DOHH2 (cell line): ENCODE data around the gene GNLY.

ENCODE experiments used
- H3F3A ChIP-seq: fragments of 200-600 bp; sonication (generic), shearing (Covaris generic); 2 replicates; pipeline ENCODE4 v1.6.0; 2016; ENCODE audit warnings: antibody characterized with exemption, mild to moderate bottlenecking; ENCODE audit not compliant: control insufficient read depth, insufficient read depth
- H3K27ac ChIP-seq: fragments of 200-600 bp; sonication (generic); 2 replicates; pipeline ENCODE4 v1.5.1; 2014; ENCODE audit warnings: low read depth, mild to moderate bottlenecking, low read length, moderate library complexity
- H3K27me3 ChIP-seq: fragments of 200-600 bp; sonication (generic); 2 replicates; pipeline ENCODE4 v1.6.1; 2014; ENCODE audit warnings: mild to moderate bottlenecking, low read length, mixed read lengths; ENCODE audit not compliant: control insufficient read depth
- H3K36me3 ChIP-seq: fragments of 200-600 bp; sonication (generic); 2 replicates; pipeline ENCODE4 v1.6.1; 2014; ENCODE audit warnings: mild to moderate bottlenecking, low read length, moderate library complexity, mixed read lengths; ENCODE audit not compliant: control insufficient read depth
- H3K4me1 ChIP-seq: fragments of 200-600 bp; sonication (generic); 2 replicates; pipeline ENCODE4 v1.6.1; 2014; ENCODE audit warnings: mild to moderate bottlenecking, low read length, mixed read lengths; ENCODE audit not compliant: control insufficient read depth
- H3K4me2 ChIP-seq: fragments of 200-600 bp; sonication (generic); 2 replicates; pipeline ENCODE4 v1.6.0; 2014; ENCODE audit warnings: mild to moderate bottlenecking, low read length, moderate library complexity
- H3K4me3 ChIP-seq: fragments of 200-600 bp; sonication (generic); 2 replicates; pipeline ENCODE4 v1.5.1; 2014; ENCODE audit warnings: mild to moderate bottlenecking, low read length, mixed read lengths
- H3K79me2 ChIP-seq: fragments of 200-600 bp; sonication (generic); 2 replicates; pipeline ENCODE4 v1.6.1; 2014; ENCODE audit warnings: mild to moderate bottlenecking, low read length, mixed read lengths; ENCODE audit not compliant: control insufficient read depth
- H3K9me2 ChIP-seq: fragments of 200-600 bp; sonication (generic); replicated peaks from 2 replicates; pipeline ENCODE4 v1.6.1; 2014; ENCODE audit warnings: mild to moderate bottlenecking, low read length, mixed read lengths; ENCODE audit not compliant: control insufficient read depth
- H3K9me3 ChIP-seq: fragments of 200-600 bp; sonication (generic); 2 replicates; pipeline ENCODE4 v1.6.1; 2014; ENCODE audit warnings: antibody characterized with exemption, low read length, mixed read lengths; ENCODE audit not compliant: control insufficient read depth, insufficient read depth
- H4K20me1 ChIP-seq: fragments of 200-600 bp; sonication (generic); 2 replicates; pipeline ENCODE4 v1.6.0; 2014; ENCODE audit warnings: low read depth, mild to moderate bottlenecking, antibody characterized with exemption, low read length, moderate library complexity; ENCODE audit not compliant: control insufficient read depth, insufficient read depth
- CTCF ChIP-seq: fragments of 200-600 bp; sonication (generic); IDR thresholded peaks from one replicate; pipeline ENCODE4 v1.5.1; 2014; ENCODE audit warnings: antibody characterized with exemption, mild to moderate bottlenecking, low read depth, low read length; ENCODE audit not compliant: poor library complexity, severe bottlenecking
- EZH2phosphoT487 ChIP-seq: fragments of 200-600 bp; sonication (generic); IDR thresholded peaks from 2 replicates; pipeline ENCODE4 v1.6.1; 2017; ENCODE audit warnings: borderline replicate concordance, mild to moderate bottlenecking, antibody characterized with exemption, low read length, moderate library complexity, mixed read lengths

The GNLY gene

GRCh38 chr2:85675866-85676548 lies 18.2 kb upstream of the GNLY start:
- Histone ChIP-seq H3K4me1 (no peaks in the 10 kb centered on the region), H4K20me1 (no peaks in the 10 kb centered on the region), H3K79me2 (no peaks in the 10 kb centered on the region), H3K9me3 (no peaks in the 10 kb centered on the region), H3K36me3 (no peaks in the 10 kb centered on the region), H3K9me2 (no peaks in the 10 kb centered on the region), H3K27me3 (peaks cover 2% of the 10 kb centered on the region; the same call in 1 of the 2 replicates), H3F3A (no peaks in the 10 kb centered on the region), H3K27ac (no peak overlapping the region), H3K4me3 (no peak overlapping the region), H3K4me2 (no peak overlapping the region)
- TF ChIP-seq CTCF = no peak
- TF ChIP-seq EZH2phosphoT487 = no peak

- H3F3A ChIP-seq = no peaks in the 10 kb centered on the region
- H3K36me3 ChIP-seq = no peaks in the 10 kb centered on the region
- no peak overlapping the region for H3K27ac ChIP-seq
- H3K79me2 ChIP-seq = no peaks in the 10 kb centered on the region
- H4K20me1 ChIP-seq = no peaks in the 10 kb centered on the region
- H3K4me2 ChIP-seq = no peak overlapping the region
- no peak overlapping the region for H3K4me3 ChIP-seq
- no peaks in the 10 kb centered on the region for H3K9me3 ChIP-seq
- H3K4me1 ChIP-seq = no peaks in the 10 kb centered on the region
- H3K27me3 ChIP-seq = no peaks in the 10 kb centered on the region; the same call in 1 of the 2 replicates
- TF ChIP-seq EZH2phosphoT487 (no peak), CTCF (no peak)
- H3K9me2 ChIP-seq = no peaks in the 10 kb centered on the region
These were observed 15.8 kb upstream of the GNLY start for GRCh38 chr2:85678377-85678776.

- H3K4me2 ChIP-seq = no peak overlapping the region
- H3K79me2 ChIP-seq = no peaks in the 10 kb centered on the region
- no peaks in the 10 kb centered on the region for H3K9me2 ChIP-seq
- no peaks in the 10 kb centered on the region for H3F3A ChIP-seq
- H3K9me3 ChIP-seq = no peaks in the 10 kb centered on the region
- TF ChIP-seq CTCF (peak; percentile 94), EZH2phosphoT487 (no peak)
- no peak overlapping the region for H3K27ac ChIP-seq
- no peak overlapping the region for H3K4me3 ChIP-seq
- no peaks in the 10 kb centered on the region for H3K4me1 ChIP-seq
- H3K36me3 ChIP-seq = no peaks in the 10 kb centered on the region
- H3K27me3 ChIP-seq = peaks cover under 1% of the 10 kb centered on the region; the same call in 1 of the 2 replicates
- H4K20me1 ChIP-seq = no peaks in the 10 kb centered on the region
These were observed 15.1 kb upstream of the GNLY start for GRCh38 chr2:85678794-85679672.
